Mesenteric fat pad (tissue), 1 donor: Measurements from ENCODE around the gene RPRD1B. TPM values are rescaled to one million over a fixed set of nuclear protein-coding genes. Genes with fewer than 3 reads are reported as not detected.
"Not testable (repeated sequence)": the region's sequence is repeated elsewhere in the genome, so short reads cannot be mapped to it uniquely, and the experiment has no call there.

Experiments used
- DNase-seq: peaks from one replicate; pipeline ENCODE4 v3.0.0-alpha.2; 2020; ENCODE audit warnings: low spot score
- total RNA-seq: library from RNA; stranded (reverse); fragmentation: NEBNext Ultra II Directional; extraction: Animal tissue kit (Norgen Biotek cat#: 25700); gene quantifications from one replicate; pipeline ENCODE4 v1.2.1, GENCODE V29; 2021
- donor health status: DM: yes; HTN: yes; CAD: no.

Gene RPRD1B
- total RNA-seq, 1 donor from 2014 or later: 24.4 TPM

GRCh38 chr20:38102206-38102605 lies 68.7 kb downstream of the RPRD1B start:
- not testable (repeated sequence) for DNase-seq

GRCh38 chr20:38104285-38104684 lies 70.7 kb downstream of the RPRD1B start:
- no peak for DNase-seq

- DNase-seq: no peak
These were observed 72.9 kb downstream of the RPRD1B start for GRCh38 chr20:38106461-38106860.

GRCh38 chr20:38107386-38107785 lies 73.8 kb downstream of the RPRD1B start:
- not testable (repeated sequence) for DNase-seq

GRCh38 chr20:38107916-38108315 lies 74.4 kb downstream of the RPRD1B start:
- DNase-seq: not testable (repeated sequence)

GRCh38 chr20:38108438-38108985 lies 75.0 kb downstream of the RPRD1B start:
- no peak for DNase-seq

- DNase-seq: no peak
These were observed 75.5 kb downstream of the RPRD1B start for GRCh38 chr20:38108986-38109541.

GRCh38 chr20:38109591-38110524 lies 76.3 kb downstream of the RPRD1B start:
- DNase-seq: no peak

GRCh38 chr20:38110525-38111178 lies 77.1 kb downstream of the RPRD1B start:
- DNase-seq: no peak

- no peak for DNase-seq
These were observed 78.1 kb downstream of the RPRD1B start for GRCh38 chr20:38111366-38112232.

- no peak for DNase-seq
These were observed 78.8 kb downstream of the RPRD1B start for GRCh38 chr20:38112261-38112929.

- DNase-seq: no peak
These were observed 79.4 kb downstream of the RPRD1B start for GRCh38 chr20:38112930-38113294.

- no peak for DNase-seq
These were observed 80.1 kb downstream of the RPRD1B start for GRCh38 chr20:38113401-38114325.

- DNase-seq: no peak
These were observed 80.8 kb downstream of the RPRD1B start for GRCh38 chr20:38114353-38114791.

- DNase-seq: no peak
These were observed 81.7 kb downstream of the RPRD1B start for GRCh38 chr20:38115205-38115604.

GRCh38 chr20:38115896-38116295 lies 82.3 kb downstream of the RPRD1B start:
- DNase-seq: no peak

- no peak for DNase-seq
These were observed 83.0 kb downstream of the RPRD1B start for GRCh38 chr20:38116409-38117165.

- no peak for DNase-seq
These were observed 83.7 kb downstream of the RPRD1B start for GRCh38 chr20:38117205-38117604.
